DOHH2 (cell line): ENCODE measurements around the gene CDK2.

ENCODE experiments used
- H3F3A ChIP-seq: fragments of 200-600 bp; sonication (generic), shearing (Covaris generic); 2 replicates; pipeline ENCODE4 v1.6.0; 2016; ENCODE audit warnings: antibody characterized with exemption, mild to moderate bottlenecking; ENCODE audit not compliant: control insufficient read depth, insufficient read depth
- H3K27ac ChIP-seq: fragments of 200-600 bp; sonication (generic); 2 replicates; pipeline ENCODE4 v1.5.1; 2014; ENCODE audit warnings: low read depth, mild to moderate bottlenecking, low read length, moderate library complexity
- H3K27me3 ChIP-seq: fragments of 200-600 bp; sonication (generic); 2 replicates; pipeline ENCODE4 v1.6.1; 2014; ENCODE audit warnings: mild to moderate bottlenecking, low read length, mixed read lengths; ENCODE audit not compliant: control insufficient read depth
- H3K36me3 ChIP-seq: fragments of 200-600 bp; sonication (generic); 2 replicates; pipeline ENCODE4 v1.6.1; 2014; ENCODE audit warnings: mild to moderate bottlenecking, low read length, moderate library complexity, mixed read lengths; ENCODE audit not compliant: control insufficient read depth
- H3K4me1 ChIP-seq: fragments of 200-600 bp; sonication (generic); 2 replicates; pipeline ENCODE4 v1.6.1; 2014; ENCODE audit warnings: mild to moderate bottlenecking, low read length, mixed read lengths; ENCODE audit not compliant: control insufficient read depth
- H3K4me2 ChIP-seq: fragments of 200-600 bp; sonication (generic); 2 replicates; pipeline ENCODE4 v1.6.0; 2014; ENCODE audit warnings: mild to moderate bottlenecking, low read length, moderate library complexity
- H3K4me3 ChIP-seq: fragments of 200-600 bp; sonication (generic); 2 replicates; pipeline ENCODE4 v1.5.1; 2014; ENCODE audit warnings: mild to moderate bottlenecking, low read length, mixed read lengths
- H3K79me2 ChIP-seq: fragments of 200-600 bp; sonication (generic); 2 replicates; pipeline ENCODE4 v1.6.1; 2014; ENCODE audit warnings: mild to moderate bottlenecking, low read length, mixed read lengths; ENCODE audit not compliant: control insufficient read depth
- H3K9me2 ChIP-seq: fragments of 200-600 bp; sonication (generic); replicated peaks from 2 replicates; pipeline ENCODE4 v1.6.1; 2014; ENCODE audit warnings: mild to moderate bottlenecking, low read length, mixed read lengths; ENCODE audit not compliant: control insufficient read depth
- H3K9me3 ChIP-seq: fragments of 200-600 bp; sonication (generic); 2 replicates; pipeline ENCODE4 v1.6.1; 2014; ENCODE audit warnings: antibody characterized with exemption, low read length, mixed read lengths; ENCODE audit not compliant: control insufficient read depth, insufficient read depth
- H4K20me1 ChIP-seq: fragments of 200-600 bp; sonication (generic); 2 replicates; pipeline ENCODE4 v1.6.0; 2014; ENCODE audit warnings: low read depth, mild to moderate bottlenecking, antibody characterized with exemption, low read length, moderate library complexity; ENCODE audit not compliant: control insufficient read depth, insufficient read depth
- EZH2phosphoT487 ChIP-seq: fragments of 200-600 bp; sonication (generic); IDR thresholded peaks from 2 replicates; pipeline ENCODE4 v1.6.1; 2017; ENCODE audit warnings: borderline replicate concordance, mild to moderate bottlenecking, antibody characterized with exemption, low read length, moderate library complexity, mixed read lengths
- TF ChIP-seq, protein P1 (sequence below): fragments of 200-600 bp; sonication (generic); IDR thresholded peaks from one replicate; pipeline ENCODE4 v1.5.1; 2014; ENCODE audit warnings: antibody characterized with exemption, mild to moderate bottlenecking, low read depth, low read length; ENCODE audit not compliant: poor library complexity, severe bottlenecking

Gene CDK2

DNA sequence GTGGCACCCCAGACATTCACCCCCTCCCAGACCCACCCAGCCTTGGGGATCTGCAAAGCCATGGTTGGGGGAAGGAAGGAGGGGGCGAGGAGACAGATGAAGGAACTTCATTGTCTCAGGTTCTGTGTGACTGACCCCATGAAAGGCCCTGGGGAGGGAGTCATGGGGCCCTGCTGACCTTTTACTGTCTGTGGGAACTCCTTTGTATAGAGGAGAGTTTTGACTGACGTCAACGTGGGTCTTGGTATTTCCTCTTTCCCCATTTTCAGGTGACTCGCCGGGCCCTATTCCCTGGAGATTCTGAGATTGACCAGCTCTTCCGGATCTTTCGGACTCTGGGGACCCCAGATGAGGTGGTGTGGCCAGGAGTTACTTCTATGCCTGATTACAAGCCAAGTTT lies 4.1 kb downstream of the CDK2 start:
- Histone ChIP-seq H3K9me2 (no peaks in the 10 kb centered on the region), H3K4me1 (peaks cover 41% of the 10 kb centered on the region), H3K36me3 (peaks cover 62% of the 10 kb centered on the region), H3K27me3 (no peaks in the 10 kb centered on the region), H3K27ac (no peak overlapping the region), H3K4me3 (no peak overlapping the region), H3K4me2 (no peak overlapping the region), H3F3A (peaks cover 8% of the 10 kb centered on the region; the same call in 1 of the 2 replicates), H3K79me2 (peaks cover 34% of the 10 kb centered on the region), H3K9me3 (no peaks in the 10 kb centered on the region), H4K20me1 (no peaks in the 10 kb centered on the region)
- TF ChIP-seq, protein P1, sequence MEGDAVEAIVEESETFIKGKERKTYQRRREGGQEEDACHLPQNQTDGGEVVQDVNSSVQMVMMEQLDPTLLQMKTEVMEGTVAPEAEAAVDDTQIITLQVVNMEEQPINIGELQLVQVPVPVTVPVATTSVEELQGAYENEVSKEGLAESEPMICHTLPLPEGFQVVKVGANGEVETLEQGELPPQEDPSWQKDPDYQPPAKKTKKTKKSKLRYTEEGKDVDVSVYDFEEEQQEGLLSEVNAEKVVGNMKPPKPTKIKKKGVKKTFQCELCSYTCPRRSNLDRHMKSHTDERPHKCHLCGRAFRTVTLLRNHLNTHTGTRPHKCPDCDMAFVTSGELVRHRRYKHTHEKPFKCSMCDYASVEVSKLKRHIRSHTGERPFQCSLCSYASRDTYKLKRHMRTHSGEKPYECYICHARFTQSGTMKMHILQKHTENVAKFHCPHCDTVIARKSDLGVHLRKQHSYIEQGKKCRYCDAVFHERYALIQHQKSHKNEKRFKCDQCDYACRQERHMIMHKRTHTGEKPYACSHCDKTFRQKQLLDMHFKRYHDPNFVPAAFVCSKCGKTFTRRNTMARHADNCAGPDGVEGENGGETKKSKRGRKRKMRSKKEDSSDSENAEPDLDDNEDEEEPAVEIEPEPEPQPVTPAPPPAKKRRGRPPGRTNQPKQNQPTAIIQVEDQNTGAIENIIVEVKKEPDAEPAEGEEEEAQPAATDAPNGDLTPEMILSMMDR = no peak
- no peak for TF ChIP-seq EZH2phosphoT487

DNA sequence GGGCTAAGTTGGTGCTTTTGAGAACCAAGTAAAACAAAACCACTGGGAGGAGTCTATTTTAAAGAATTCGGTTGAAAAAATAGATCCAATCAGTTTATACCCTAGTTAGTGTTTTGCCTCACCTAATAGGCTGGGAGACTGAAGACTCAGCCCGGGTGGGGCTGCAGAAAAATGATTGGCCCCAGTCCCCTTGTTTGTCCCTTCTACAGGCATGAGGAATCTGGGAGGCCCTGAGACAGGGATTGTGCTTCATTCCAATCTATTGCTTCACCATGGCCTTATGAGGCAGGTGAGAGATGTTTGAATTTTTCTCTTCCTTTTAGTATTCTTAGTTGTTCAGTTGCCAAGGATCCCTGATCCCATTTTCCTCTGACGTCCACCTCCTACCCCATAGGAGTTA lies 5.4 kb downstream of the CDK2 start:
- no peaks in the 10 kb centered on the region for H3K9me2 ChIP-seq
- TF ChIP-seq, protein P1 = no peak
- TF ChIP-seq EZH2phosphoT487 = no peak
- peak overlapping the region; percentile 88 for H3K4me2 ChIP-seq
- peak overlapping the region; percentile 88; the same call in 1 of the 2 replicates for H3K4me3 ChIP-seq
- H3K27ac ChIP-seq = peak overlapping the region; percentile 53
- no peaks in the 10 kb centered on the region; the same call in 1 of the 2 replicates for H4K20me1 ChIP-seq
- no peaks in the 10 kb centered on the region for H3K9me3 ChIP-seq
- H3K4me1 ChIP-seq = peaks cover 34% of the 10 kb centered on the region
- H3K79me2 ChIP-seq = peaks cover 42% of the 10 kb centered on the region
- peaks cover 8% of the 10 kb centered on the region; the same call in 1 of the 2 replicates for H3F3A ChIP-seq
- no peaks in the 10 kb centered on the region for H3K27me3 ChIP-seq
- H3K36me3 ChIP-seq = peaks cover 64% of the 10 kb centered on the region

DNA sequence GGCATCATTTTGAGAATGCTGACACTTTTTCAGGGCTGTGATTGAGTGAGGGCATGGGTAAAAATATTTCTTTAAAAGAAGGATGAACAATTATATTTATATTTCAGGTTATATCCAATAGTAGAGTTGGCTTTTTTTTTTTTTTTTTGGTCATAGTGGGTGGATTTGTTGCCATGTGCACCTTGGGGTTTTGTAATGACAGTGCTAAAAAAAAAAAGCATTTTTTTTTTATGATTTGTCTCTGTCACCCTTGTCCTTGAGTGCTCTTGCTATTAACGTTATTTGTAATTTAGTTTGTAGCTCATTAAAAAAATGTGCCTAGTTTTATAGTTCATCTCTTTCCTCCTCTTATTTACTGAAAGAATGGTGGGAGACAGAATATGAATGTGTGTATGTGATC lies 5.8 kb downstream of the CDK2 start:
- Histone ChIP-seq H3K9me2 (no peaks in the 10 kb centered on the region), H3K4me3 (peak overlapping the region; percentile 88), H3K4me2 (peak overlapping the region; percentile 88), H3K79me2 (peaks cover 42% of the 10 kb centered on the region), H3K4me1 (peaks cover 34% of the 10 kb centered on the region), H3F3A (peaks cover 8% of the 10 kb centered on the region; the same call in 1 of the 2 replicates), H3K27me3 (no peaks in the 10 kb centered on the region), H3K36me3 (peaks cover 61% of the 10 kb centered on the region), H4K20me1 (no peaks in the 10 kb centered on the region; the same call in 1 of the 2 replicates), H3K9me3 (no peaks in the 10 kb centered on the region), H3K27ac (peak overlapping the region; percentile 53)
- no peak for TF ChIP-seq EZH2phosphoT487
- TF ChIP-seq, protein P1 = no peak
